ENCODE measurements around the gene MCCC1. TPM values are rescaled to one million over a fixed set of nuclear protein-coding genes. Genes with fewer than 3 reads are reported as not detected.

Gene MCCC1
- total and polyA plus RNA-seq, 10 of the 15 experiments (the other 5 are each of a cell fraction or from before 2014, with no cell fraction given): 35.0 to 71.7 (median 47.0) TPM

- ChIA-PET POLR2A (interaction anchor here (1.0 to 1.5 kb wide), 3 partner anchors 33 to 135 kb away, joined by 3 read pairs; no protein-coding TSS in a partner anchor), RAD21 (ENCODE audit: unreplicated experiment) (interaction anchor here (0.8 kb wide), 1 partner anchor 330 kb away, joined by 3 read pairs; no protein-coding TSS in a partner anchor), SMC1A (ENCODE audit: uncharacterized antibody, unreplicated experiment) (interaction anchor here (0.7 to 2.2 kb wide), 5 partner anchors 9 to 328 kb away, joined by 3 to 6 read pairs (median 3); no protein-coding TSS in a partner anchor), CTCF (interaction anchor here (0.9 to 1.6 kb wide), 3 partner anchors 78 to 334 kb away, joined by 3 to 4 read pairs (median 3); no protein-coding TSS in a partner anchor)
- in situ Hi-C loops (cut with MboI) (no loop called here), intact Hi-C loops (cut with micrococcal nuclease; ENCODE audit: unreplicated experiment) (loop anchor here (2.0 to 10.0 kb wide), 2 partner anchors 54 to 330 kb away; partner anchors contain the start of gene MCCC1)
- H3K27me3 ChIP-seq (replicated peaks in 1 of 2; ENCODE audit: control insufficient read depth in 2 of 2, insufficient read depth in 2 of 2, low read length in 1 of 2): no peaks in the 10 kb centered on the region
- peak overlapping the region; percentile 56 for H3K4me2 ChIP-seq (ENCODE audit: control insufficient read depth, insufficient read depth)
- no peaks in the 10 kb centered on the region for H3K9me3 ChIP-seq (replicated peaks; ENCODE audit: control insufficient read depth, insufficient read depth, low read length)
- BruUV-seq (replicated peaks): no TSS peak
- H2AFZ ChIP-seq (ENCODE audit: control insufficient read depth, low read depth, low read length): no peak overlapping the region
- H4K20me1 ChIP-seq (ENCODE audit: control insufficient read depth, insufficient read depth): peaks cover 4% of the 10 kb centered on the region; the same call in 1 of the 2 replicates
- peak; percentile 95 for FAIRE-seq
- H3K9ac ChIP-seq (ENCODE audit: control insufficient read depth, insufficient read depth, low read length): no peak overlapping the region
- WGBS (ENCODE audit: insufficient coverage, insufficient replicate concordance, low lambda C conversion rate, missing lambda C conversion rate): 13% methylated on average over 11 of the region's 11 CpGs
- peaks cover 44% of the 10 kb centered on the region for H3K4me1 ChIP-seq (ENCODE audit: control insufficient read depth, insufficient read depth, low read length)
- ATAC-seq: peak; percentile 95
- DNase-seq (ENCODE audit: low read depth, low spot score): peak; percentile 90
- H3K79me2 ChIP-seq (ENCODE audit: control insufficient read depth, insufficient read depth, low read length): no peaks in the 10 kb centered on the region
- peaks cover 1 to 13% of the 10 kb centered on the region in 2 experiments; a peak in 2 of 4 replicates for H3K36me3 ChIP-seq (ENCODE audit: control insufficient read depth in 2 of 2, insufficient read depth in 2 of 2, low read length in 1 of 2)
- H3K4me3 ChIP-seq: no peak overlapping the region
- peak overlapping the region; percentile 2; the same call in 1 of the 2 replicates for H3K27ac ChIP-seq (ENCODE audit: control insufficient read depth, insufficient read depth)
- TF ChIP-seq BRCA1 (IDR thresholded peaks at IDR 0.05; ENCODE audit: low read depth, low read length) (no peak), CBX5 (IDR thresholded peaks at IDR 0.05; ENCODE audit: low read depth) (peak; percentile 93), E2F4 (IDR thresholded peaks at IDR 0.05; ENCODE audit: low read depth, low read length) (no peak), YY1 (IDR thresholded peaks at IDR 0.05; ENCODE audit: low read depth, low read length) (no peak), ZNF217 (IDR thresholded peaks at IDR 0.05) (no peak), LARP7 (IDR thresholded peaks at IDR 0.05) (no peak), PAX5 (IDR thresholded peaks at IDR 0.05; ENCODE audit: borderline replicate concordance, low read depth, low read length) (peak; percentile 95), E4F1 (IDR thresholded peaks at IDR 0.05; ENCODE audit: borderline replicate concordance, partially characterized antibody) (no peak), FOS (IDR thresholded peaks at IDR 0.05; ENCODE audit: borderline replicate concordance, extremely low read depth, insufficient read length) (no peak), NRF1 (conservative IDR thresholded peaks at IDR 0.05; ENCODE audit: low read depth, low read length) (no peak), GATAD2B (conservative IDR thresholded peaks at IDR 0.05; ENCODE audit: low read depth) (no peak), PML (IDR thresholded peaks at IDR 0.05; ENCODE audit: low read length) (peak; percentile 83), NFIC (IDR thresholded peaks at IDR 0.05; ENCODE audit: low read depth, low read length) (peak; percentile 96), BHLHE40 (IDR thresholded peaks at IDR 0.05; ENCODE audit: borderline replicate concordance in 1 of 2, low read depth in 2 of 2, low read length in 1 of 2) (peak; percentile 77 to 79; a peak in 3 of 4 replicates), CBFB (IDR thresholded peaks at IDR 0.05; ENCODE audit: low read depth) (peak; percentile 96), RAD51 (IDR thresholded peaks at IDR 0.05) (no peak), PBX3 (IDR thresholded peaks at IDR 0.05; ENCODE audit: insufficient replicate concordance, low read depth, low read length) (no peak), POLR2AphosphoS5 (IDR thresholded peaks at IDR 0.05; ENCODE audit: low read length) (0 out of 2 replicates have a peak, but pooled peaks have one; percentile 33), ZNF207 (IDR thresholded peaks at IDR 0.05; ENCODE audit: borderline replicate concordance) (no peak)
Observed at GRCh38 chr3:183044547-183045229, 54.6 kb downstream of the MCCC1 start.

All from GM12878 (cell line).